GM12892 (cell line): ENCODE measurements around the gene NF2.

Experiments
- DNase-seq: peaks from one replicate; pipeline ENCODE4 v3.0.0; 2011; ENCODE audit not compliant: insufficient read length
- FAIRE-seq: peaks from 2 replicates; lab custom pipeline; 2011; peaks lifted over from hg19 to GRCh38; lab: Jason Lieb, UNC
- POLR2A ChIP-seq: IDR thresholded peaks from 2 replicates; pipeline ENCODE4 v1.6.1; 2011; ENCODE audit warnings: low read depth, low read length, control low read depth
- POLR2AphosphoS5 ChIP-seq: IDR thresholded peaks from 2 replicates; pipeline ENCODE4 v1.6.1; 2011; ENCODE audit warnings: low read depth, low read length, control low read depth
- TAF1 ChIP-seq: IDR thresholded peaks from 2 replicates; pipeline ENCODE4 v1.6.1; 2011; ENCODE audit warnings: low read depth, mild to moderate bottlenecking, control low read depth, low read length, borderline replicate concordance

NF2 gene

DNA sequence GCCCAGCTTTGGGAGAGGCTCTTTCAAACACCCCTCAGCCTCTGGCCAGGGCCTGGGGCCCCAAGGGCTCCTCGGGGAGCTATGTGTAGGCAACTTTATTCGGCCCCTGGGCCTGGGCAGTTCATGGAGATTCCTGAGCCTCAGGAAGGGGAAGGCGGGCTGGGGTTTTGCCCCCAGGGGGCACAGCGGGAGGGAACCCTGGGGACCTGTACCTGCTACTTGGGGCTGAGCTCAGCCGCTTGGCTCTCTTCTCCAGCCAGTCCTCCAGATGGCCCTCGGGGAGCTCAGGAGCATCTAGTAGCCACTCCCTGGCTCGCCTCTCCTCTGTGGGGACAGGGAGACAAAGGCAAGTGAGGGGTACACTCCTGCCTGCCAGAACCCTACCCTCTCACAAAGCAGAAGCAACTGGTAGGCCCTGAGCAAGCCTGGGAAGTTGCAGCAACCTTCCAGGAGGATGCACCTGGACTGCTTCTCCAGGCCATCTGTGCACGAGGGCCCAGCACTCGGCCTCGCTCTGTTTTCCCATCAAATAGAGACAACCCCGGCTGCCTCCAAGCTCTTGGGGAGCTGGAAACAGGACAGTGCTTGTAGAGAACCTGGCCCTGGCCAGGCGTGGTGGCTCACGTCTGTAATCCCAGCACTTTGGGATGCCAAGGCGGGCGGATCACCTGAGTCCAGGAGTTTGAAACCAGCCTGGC is 134.8 kb downstream of the NF2 start:
- no peak for DNase-seq
- no peak for FAIRE-seq
- no peak for TF ChIP-seq TAF1
- TF ChIP-seq POLR2A = no peak
- no peak for TF ChIP-seq POLR2AphosphoS5

DNA sequence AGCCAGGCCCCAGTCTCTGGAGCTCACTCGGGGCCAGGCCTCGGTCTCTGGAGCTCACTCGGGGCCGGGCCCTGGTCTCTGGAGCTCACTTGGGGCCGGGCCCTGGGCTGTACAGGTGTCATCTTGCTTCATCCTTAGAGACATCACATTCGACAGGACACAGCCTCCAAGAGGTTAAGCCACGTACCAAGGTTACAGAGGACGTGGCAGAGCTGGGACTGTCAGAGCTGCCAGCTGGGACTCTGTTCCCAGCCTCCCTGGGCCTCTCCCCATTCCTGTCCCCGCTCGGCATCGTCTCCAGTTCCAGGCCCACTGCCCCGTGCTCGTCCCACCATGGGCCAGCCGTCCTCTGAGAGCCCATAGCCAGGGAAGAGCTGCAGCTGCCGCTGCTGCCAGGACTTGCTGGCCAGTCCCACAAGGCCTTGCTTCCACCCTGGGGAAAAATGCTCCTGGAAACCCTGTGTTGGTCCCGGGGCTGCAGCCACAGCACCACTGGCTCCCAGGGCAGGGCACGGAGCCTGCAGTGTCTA is 136.0 kb downstream of the NF2 start:
- DNase-seq (no peak), FAIRE-seq (no peak)
- no peak for TF ChIP-seq TAF1
- no peak for TF ChIP-seq POLR2A
- TF ChIP-seq POLR2AphosphoS5 = no peak

DNA sequence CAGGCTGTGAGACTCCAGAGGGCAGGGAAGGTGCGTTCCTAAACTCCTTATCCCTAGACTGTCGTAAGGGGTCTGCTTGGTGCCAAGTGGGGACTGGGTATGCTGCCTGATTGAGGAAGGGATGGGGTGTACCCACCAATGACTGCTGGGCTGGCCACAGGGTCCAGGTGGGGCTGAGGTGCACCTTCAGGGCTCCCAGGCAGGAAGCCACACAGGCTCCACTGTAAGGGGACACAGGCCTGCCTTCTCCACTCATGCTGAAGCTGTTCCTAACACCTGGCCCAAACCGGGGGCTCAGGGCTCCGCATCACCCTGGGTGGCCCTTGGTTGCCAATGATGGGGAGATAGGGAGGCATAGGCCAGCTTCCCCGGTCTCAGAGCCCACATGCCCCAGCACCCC is 136.8 kb downstream of the NF2 start:
- DNase-seq (no peak), FAIRE-seq (no peak)
- TF ChIP-seq POLR2AphosphoS5 = no peak
- no peak for TF ChIP-seq POLR2A
- TF ChIP-seq TAF1 = no peak

DNA sequence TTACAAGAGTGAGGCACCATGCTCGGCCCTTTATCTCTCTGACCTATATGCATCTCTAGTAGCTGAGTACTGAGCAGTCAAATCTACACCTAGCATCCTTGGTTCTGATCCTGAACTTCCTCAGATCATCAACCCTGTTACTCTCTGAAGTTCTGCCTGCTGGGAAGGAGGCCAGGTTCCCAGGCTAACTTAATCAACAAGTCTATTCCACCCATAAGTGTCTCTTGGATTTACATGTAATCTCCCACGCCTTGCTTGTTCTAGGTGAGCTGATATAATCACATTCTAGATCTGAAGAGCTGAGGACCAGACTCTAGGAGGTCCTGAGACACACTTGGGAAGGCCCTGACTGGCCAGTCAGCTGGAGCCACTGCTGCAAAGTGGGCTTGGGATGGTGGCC is 138.5 kb downstream of the NF2 start:
- TF ChIP-seq POLR2AphosphoS5 (no peak), POLR2A (no peak), TAF1 (no peak)
- FAIRE-seq = no peak
- no peak for DNase-seq

DNA sequence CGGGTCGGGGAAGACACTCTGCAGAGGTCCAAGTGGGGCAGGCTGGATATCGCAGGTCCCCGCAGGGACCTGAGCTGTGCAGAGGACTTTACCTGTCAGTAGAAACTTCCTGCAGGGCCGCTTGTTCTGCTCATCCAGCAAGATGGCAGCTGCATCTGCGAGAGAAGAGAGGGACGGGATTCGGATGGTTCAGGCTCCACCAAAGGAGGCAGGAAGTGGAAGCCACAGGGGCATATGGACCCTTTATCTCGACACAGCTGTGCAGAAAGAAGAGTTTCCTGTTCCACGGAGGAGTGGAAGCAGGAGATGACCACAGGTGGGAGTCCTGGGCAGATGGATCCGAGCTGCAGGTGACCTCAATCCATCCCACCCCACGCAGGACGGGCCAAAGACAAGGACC is 138.9 kb downstream of the NF2 start:
- FAIRE-seq (no peak), DNase-seq (no peak)
- TF ChIP-seq POLR2A = no peak
- no peak for TF ChIP-seq TAF1
- TF ChIP-seq POLR2AphosphoS5 = no peak

DNA sequence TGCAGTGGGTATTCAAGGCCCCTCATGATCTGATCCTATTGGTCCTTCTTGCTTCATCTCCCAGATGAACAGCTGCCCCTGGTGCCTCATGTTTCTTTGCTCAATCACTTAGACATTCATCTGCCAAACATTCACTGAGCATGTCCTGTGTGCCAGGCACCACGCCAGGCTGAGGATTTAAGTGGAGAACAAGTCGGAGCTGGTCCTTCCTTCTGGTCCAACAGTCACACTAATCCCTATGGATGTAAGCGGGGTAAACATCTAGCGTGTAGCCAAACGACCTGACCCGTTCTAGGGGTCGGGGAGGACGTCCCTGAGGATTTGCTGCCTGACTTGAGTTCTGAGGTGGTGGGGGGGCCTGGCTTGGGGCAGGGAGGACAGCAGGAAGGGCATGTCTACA is 141.5 kb downstream of the NF2 start:
- FAIRE-seq (no peak), DNase-seq (no peak)
- TF ChIP-seq POLR2A (no peak), POLR2AphosphoS5 (no peak), TAF1 (no peak)

DNA sequence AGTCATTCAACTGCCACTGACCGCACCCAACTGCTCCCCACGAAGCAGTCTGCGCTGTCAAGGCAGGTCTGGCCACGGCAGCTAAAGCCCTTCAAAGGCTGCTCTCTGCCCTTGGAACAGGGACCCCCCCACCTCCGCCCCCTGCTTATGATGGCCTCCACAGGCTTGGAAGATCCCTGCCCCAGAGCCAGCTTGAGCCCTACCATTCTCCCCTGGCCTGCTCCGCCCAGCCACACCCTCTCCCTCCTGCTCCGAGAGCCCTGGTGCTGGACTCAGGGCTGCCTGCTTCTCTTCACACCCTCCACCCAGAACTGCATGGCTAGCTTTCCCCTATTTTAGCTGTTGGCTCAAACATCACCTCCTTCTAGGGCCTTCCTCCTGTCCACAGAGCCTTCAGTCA is 144.4 kb downstream of the NF2 start:
- FAIRE-seq (no peak), DNase-seq (no peak)
- TF ChIP-seq TAF1 = no peak
- no peak for TF ChIP-seq POLR2AphosphoS5
- TF ChIP-seq POLR2A = no peak
